HG03457 (cell line): ENCODE data around the gene RBM17.
"Not testable (repeated sequence)": the region's sequence is repeated elsewhere in the genome, so short reads cannot be mapped to it uniquely, and the experiment has no call there.

Source experiments
- ATAC-seq: cut with Tn5 transposase; IDR thresholded peaks from one replicate; pipeline ENCODE4 v1.9.1; 2021; ENCODE audit warnings: moderate number of reproducible peaks; ENCODE audit not compliant: unreplicated experiment

The RBM17 gene

GRCh38 chr10:6153845-6154244 is 65.0 kb downstream of the RBM17 start:
- no peak for ATAC-seq

GRCh38 chr10:6154566-6154965 is 65.7 kb downstream of the RBM17 start:
- ATAC-seq, result no peak

- ATAC-seq, result no peak
Observed at GRCh38 chr10:6158276-6158675, 69.4 kb downstream of the RBM17 start.

- no peak for ATAC-seq
Observed at GRCh38 chr10:6161921-6162320, 73.1 kb downstream of the RBM17 start.

- ATAC-seq, result no peak
Observed at GRCh38 chr10:6162589-6163356, 73.9 kb downstream of the RBM17 start.

- ATAC-seq, result peak; percentile 88
Observed at GRCh38 chr10:6163364-6164270, 74.8 kb downstream of the RBM17 start.

- no peak for ATAC-seq
Observed at GRCh38 chr10:6164271-6165095, 75.6 kb downstream of the RBM17 start.

GRCh38 chr10:6165221-6165725 is 76.4 kb downstream of the RBM17 start:
- no peak for ATAC-seq

GRCh38 chr10:6165933-6166332 is 77.1 kb downstream of the RBM17 start:
- ATAC-seq, result not testable (repeated sequence)
